ENCODE data around the gene SV2B.

The SV2B gene

GRCh38 chr15:91142946-91143345 is 42.9 kb downstream of the SV2B start:
- H3K27me3 ChIP-seq (ENCODE audit: insufficient read depth, low read length), result no peaks in the 10 kb centered on the region
- no peak overlapping the region for H2AFZ ChIP-seq (ENCODE audit: insufficient read depth, low read length, poor library complexity)
- no peak for DNase-seq
- no CpG with 5 or more reads among the region's 7 CpGs for WGBS (ENCODE audit: extremely low coverage, insufficient coverage, insufficient read length)
- H3K23ac ChIP-seq (ENCODE audit: low read length), result no peak overlapping the region
- H4K8ac ChIP-seq (ENCODE audit: low read depth, low read length), result no peak overlapping the region
- H2BK120ac ChIP-seq (ENCODE audit: insufficient read depth, low read length, poor library complexity), result no peak overlapping the region
- no peaks in the 10 kb centered on the region for H3K79me1 ChIP-seq (ENCODE audit: low read length)
- no peak overlapping the region for H3K4me2 ChIP-seq (ENCODE audit: low read length)
- H2BK12ac ChIP-seq (ENCODE audit: low read length), result no peak overlapping the region
- no peaks in the 10 kb centered on the region for H3K9me3 ChIP-seq (ENCODE audit: insufficient read depth, low read depth, low read length)
- no peak overlapping the region for H2BK5ac ChIP-seq (ENCODE audit: low read depth, low read length, poor library complexity)
- no peaks in the 10 kb centered on the region for H3K4me1 ChIP-seq (ENCODE audit: control insufficient read depth in 1 of 2, insufficient read depth in 2 of 2, low read length in 2 of 2)
- H2AK5ac ChIP-seq (ENCODE audit: low read length), result no peak overlapping the region
- H3K14ac ChIP-seq (ENCODE audit: low read length), result no peak overlapping the region
- no peak overlapping the region for H3K4me3 ChIP-seq (ENCODE audit: low read depth, low read length)
- no peak overlapping the region for H4K91ac ChIP-seq (ENCODE audit: low read depth, low read length)
- H3K79me2 ChIP-seq (ENCODE audit: control insufficient read depth, insufficient read depth, low read length, poor library complexity), result no peaks in the 10 kb centered on the region
- no peak overlapping the region for H3K4ac ChIP-seq (ENCODE audit: low read depth, low read length)
- H3K36me3 ChIP-seq (ENCODE audit: control insufficient read depth in 1 of 2, insufficient read depth in 2 of 2, low read length in 2 of 2), result no peaks in the 10 kb centered on the region
- H4K12ac ChIP-seq (ENCODE audit: low read depth, low read length), result no peak overlapping the region
- H3K27ac ChIP-seq (ENCODE audit: low read depth, low read length), result no peak overlapping the region
- no peak overlapping the region for H3K18ac ChIP-seq (ENCODE audit: low read length)
- H3K9ac ChIP-seq (ENCODE audit: low read length), result no peak overlapping the region

GRCh38 chr15:91146728-91147127 is 46.7 kb downstream of the SV2B start:
- H3K4me1 ChIP-seq (ENCODE audit: control insufficient read depth in 1 of 2, insufficient read depth in 2 of 2, low read length in 2 of 2), result no peaks in the 10 kb centered on the region
- H2BK5ac ChIP-seq (ENCODE audit: low read depth, low read length, poor library complexity), result no peak overlapping the region
- no CpG with 5 or more reads among the region's 1 CpG for WGBS (ENCODE audit: extremely low coverage, insufficient coverage, insufficient read length)
- no peak overlapping the region for H3K23ac ChIP-seq (ENCODE audit: low read length)
- H3K14ac ChIP-seq (ENCODE audit: low read length), result no peak overlapping the region
- H3K27me3 ChIP-seq (ENCODE audit: insufficient read depth, low read length), result no peaks in the 10 kb centered on the region
- no peaks in the 10 kb centered on the region for H3K36me3 ChIP-seq (ENCODE audit: control insufficient read depth in 1 of 2, insufficient read depth in 2 of 2, low read length in 2 of 2)
- no peak overlapping the region for H3K9ac ChIP-seq (ENCODE audit: low read length)
- H4K91ac ChIP-seq (ENCODE audit: low read depth, low read length), result no peak overlapping the region
- no peak overlapping the region for H3K27ac ChIP-seq (ENCODE audit: low read depth, low read length)
- H3K18ac ChIP-seq (ENCODE audit: low read length), result no peak overlapping the region
- no peak overlapping the region for H3K4me2 ChIP-seq (ENCODE audit: low read length)
- DNase-seq, result no peak
- H4K8ac ChIP-seq (ENCODE audit: low read depth, low read length), result no peak overlapping the region
- H2AK5ac ChIP-seq (ENCODE audit: low read length), result no peak overlapping the region
- no peak overlapping the region for H2BK12ac ChIP-seq (ENCODE audit: low read length)
- H3K9me3 ChIP-seq (ENCODE audit: insufficient read depth, low read depth, low read length), result no peaks in the 10 kb centered on the region
- H3K4me3 ChIP-seq (ENCODE audit: low read depth, low read length), result no peak overlapping the region
- H2AFZ ChIP-seq (ENCODE audit: insufficient read depth, low read length, poor library complexity), result no peak overlapping the region
- H3K79me2 ChIP-seq (ENCODE audit: control insufficient read depth, insufficient read depth, low read length, poor library complexity), result no peaks in the 10 kb centered on the region
- H2BK120ac ChIP-seq (ENCODE audit: insufficient read depth, low read length, poor library complexity), result no peak overlapping the region
- no peak overlapping the region for H3K4ac ChIP-seq (ENCODE audit: low read depth, low read length)
- no peaks in the 10 kb centered on the region for H3K79me1 ChIP-seq (ENCODE audit: low read length)
- H4K12ac ChIP-seq (ENCODE audit: low read depth, low read length), result no peak overlapping the region

GRCh38 chr15:91148243-91148642 is 48.2 kb downstream of the SV2B start:
- WGBS (ENCODE audit: extremely low coverage, insufficient coverage, insufficient read length), result no CpG with 5 or more reads among the region's 4 CpGs
- no peak overlapping the region for H3K4me3 ChIP-seq (ENCODE audit: low read depth, low read length)
- no peaks in the 10 kb centered on the region for H3K79me1 ChIP-seq (ENCODE audit: low read length)
- no peak overlapping the region for H2BK5ac ChIP-seq (ENCODE audit: low read depth, low read length, poor library complexity)
- no peak overlapping the region for H2BK120ac ChIP-seq (ENCODE audit: insufficient read depth, low read length, poor library complexity)
- H3K14ac ChIP-seq (ENCODE audit: low read length), result no peak overlapping the region
- no peaks in the 10 kb centered on the region for H3K79me2 ChIP-seq (ENCODE audit: control insufficient read depth, insufficient read depth, low read length, poor library complexity)
- H3K18ac ChIP-seq (ENCODE audit: low read length), result no peak overlapping the region
- H3K27ac ChIP-seq (ENCODE audit: low read depth, low read length), result no peak overlapping the region
- no peaks in the 10 kb centered on the region for H3K27me3 ChIP-seq (ENCODE audit: insufficient read depth, low read length)
- no peak overlapping the region for H2AK5ac ChIP-seq (ENCODE audit: low read length)
- DNase-seq, result no peak
- H3K36me3 ChIP-seq (ENCODE audit: control insufficient read depth in 1 of 2, insufficient read depth in 2 of 2, low read length in 2 of 2), result no peaks in the 10 kb centered on the region
- H4K8ac ChIP-seq (ENCODE audit: low read depth, low read length), result no peak overlapping the region
- no peaks in the 10 kb centered on the region for H3K9me3 ChIP-seq (ENCODE audit: insufficient read depth, low read depth, low read length)
- peak overlapping the region; percentile 34 for H3K9ac ChIP-seq (ENCODE audit: low read length)
- H4K91ac ChIP-seq (ENCODE audit: low read depth, low read length), result no peak overlapping the region
- H4K12ac ChIP-seq (ENCODE audit: low read depth, low read length), result no peak overlapping the region
- no peak overlapping the region for H2AFZ ChIP-seq (ENCODE audit: insufficient read depth, low read length, poor library complexity)
- peak overlapping the region; percentile 81 for H3K23ac ChIP-seq (ENCODE audit: low read length)
- no peaks in the 10 kb centered on the region for H3K4me1 ChIP-seq (ENCODE audit: control insufficient read depth in 1 of 2, insufficient read depth in 2 of 2, low read length in 2 of 2)
- no peak overlapping the region for H3K4me2 ChIP-seq (ENCODE audit: low read length)
- H3K4ac ChIP-seq (ENCODE audit: low read depth, low read length), result no peak overlapping the region
- H2BK12ac ChIP-seq (ENCODE audit: low read length), result no peak overlapping the region

- no peak overlapping the region for H3K4me3 ChIP-seq (ENCODE audit: low read depth, low read length)
- no peak overlapping the region for H3K27ac ChIP-seq (ENCODE audit: low read depth, low read length)
- H3K4ac ChIP-seq (ENCODE audit: low read depth, low read length), result no peak overlapping the region
- no peaks in the 10 kb centered on the region for H3K79me2 ChIP-seq (ENCODE audit: control insufficient read depth, insufficient read depth, low read length, poor library complexity)
- H3K23ac ChIP-seq (ENCODE audit: low read length), result no peak overlapping the region
- no peak overlapping the region for H3K18ac ChIP-seq (ENCODE audit: low read length)
- no CpG with 5 or more reads among the region's 4 CpGs for WGBS (ENCODE audit: extremely low coverage, insufficient coverage, insufficient read length)
- H2BK5ac ChIP-seq (ENCODE audit: low read depth, low read length, poor library complexity), result no peak overlapping the region
- no peak overlapping the region for H3K4me2 ChIP-seq (ENCODE audit: low read length)
- H4K8ac ChIP-seq (ENCODE audit: low read depth, low read length), result no peak overlapping the region
- H2BK120ac ChIP-seq (ENCODE audit: insufficient read depth, low read length, poor library complexity), result no peak overlapping the region
- H2AK5ac ChIP-seq (ENCODE audit: low read length), result no peak overlapping the region
- H3K9ac ChIP-seq (ENCODE audit: low read length), result no peak overlapping the region
- no peaks in the 10 kb centered on the region for H3K79me1 ChIP-seq (ENCODE audit: low read length)
- DNase-seq, result no peak
- no peak overlapping the region for H3K14ac ChIP-seq (ENCODE audit: low read length)
- H3K4me1 ChIP-seq (ENCODE audit: control insufficient read depth in 1 of 2, insufficient read depth in 2 of 2, low read length in 2 of 2), result no peaks in the 10 kb centered on the region
- no peaks in the 10 kb centered on the region for H3K36me3 ChIP-seq (ENCODE audit: control insufficient read depth in 1 of 2, insufficient read depth in 2 of 2, low read length in 2 of 2)
- no peaks in the 10 kb centered on the region for H3K9me3 ChIP-seq (ENCODE audit: insufficient read depth, low read depth, low read length)
- no peaks in the 10 kb centered on the region for H3K27me3 ChIP-seq (ENCODE audit: insufficient read depth, low read length)
- no peak overlapping the region for H4K12ac ChIP-seq (ENCODE audit: low read depth, low read length)
- no peak overlapping the region for H4K91ac ChIP-seq (ENCODE audit: low read depth, low read length)
- H2BK12ac ChIP-seq (ENCODE audit: low read length), result no peak overlapping the region
- H2AFZ ChIP-seq (ENCODE audit: insufficient read depth, low read length, poor library complexity), result no peak overlapping the region
These were observed 50.6 kb downstream of the SV2B start for GRCh38 chr15:91150502-91151160.
